Tibial nerve (tissue), 4 donors: ENCODE measurements around the gene MTHFD1. TPM values are rescaled to one million over a fixed set of nuclear protein-coding genes. Genes with fewer than 3 reads are reported as not detected.
"Not testable (repeated sequence)": the region's sequence is repeated elsewhere in the genome, so short reads cannot be mapped to it uniquely, and the experiment has no call there.

ENCODE experiments used
- DNase-seq, 2 donors: peaks; one replicate each; pipeline ENCODE4 v3.0.0-alpha.2; 2019; ENCODE audit warnings: low spot score in 2 of 2
- H3K27ac ChIP-seq, 4 donors: fragments of 200-600 bp; sonication (generic) in 3 of 4; one replicate each; pipeline ENCODE4 v1.5.1; 2017 to 2019; ENCODE audit warnings: mild to moderate bottlenecking in 1 of 4
- H3K27me3 ChIP-seq, 2 donors: fragments of 200-600 bp; sonication (generic) in 1 of 2; one replicate each; pipeline versions ENCODE4 v1.5.1 to v1.6.0; 2017 to 2019
- H3K36me3 ChIP-seq, 3 donors: fragments of 200-600 bp; sonication (generic); one replicate each; pipeline ENCODE4 v1.5.1; 2018 to 2019
- H3K4me1 ChIP-seq, 4 donors: fragments of 200-600 bp; sonication (generic) in 3 of 4; one replicate each; pipeline ENCODE4 v1.5.1; 2017 to 2019
- H3K4me3 ChIP-seq, 4 donors: fragments of 200-600 bp; sonication (generic) in 3 of 4; one replicate each; pipeline ENCODE4 v1.5.1; 2017 to 2019; ENCODE audit warnings: mild to moderate bottlenecking in 1 of 4, moderate library complexity in 1 of 4
- H3K9me3 ChIP-seq, 4 donors: fragments of 200-600 bp; sonication (generic) in 3 of 4; one replicate each; pipeline ENCODE4 v1.5.1; 2017 to 2019
- CTCF ChIP-seq, 5 experiments: fragments of 200-600 bp in 3 of 5; fragments of 450-650 bp in 2 of 5; sonication (generic) in 3 of 5; IDR thresholded peaks; one replicate each; pipeline ENCODE4 v1.5.1; 2016 to 2019; ENCODE audit warnings: antibody characterized with exemption in 5 of 5, mild to moderate bottlenecking in 3 of 5, moderate library complexity in 2 of 5
- EP300 ChIP-seq, 2 donors: sonication (generic); formaldehyde crosslinking; IDR thresholded peaks; one replicate each; pipeline ENCODE4 v1.6.1; 2017; ENCODE audit warnings: antibody characterized with exemption in 2 of 2, mild to moderate bottlenecking in 1 of 2
- POLR2A ChIP-seq, 2 donors: fragments of 450-650 bp; IDR thresholded peaks; one replicate each; pipeline ENCODE4 v1.6.1; 2017; ENCODE audit warnings: antibody characterized with exemption in 2 of 2, mild to moderate bottlenecking in 2 of 2, moderate library complexity in 2 of 2
- WGBS, 2 donors: methylation state at CpG; one replicate each; pipeline ENCODE4 v1.1.5; 2018; 5-methylcytosine and 5-hydroxymethylcytosine counted together
- total RNA-seq, 4 donors: library from RNA; depleted of rRNA; stranded (reverse); fragments of >200 nt; gene quantifications; one replicate each; pipeline ENCODE4 v1.1.0, GENCODE V29; 2016

The MTHFD1 gene
- total RNA-seq, 4 donors from 2014 or later: 52.0 to 59.4 (median 56.7) TPM

GRCh38 chr14:64387232-64387781 is 846 bp upstream of the MTHFD1 start:
- H3K4me1 ChIP-seq: peaks cover 0 to 34% (median 13%) of the 10 kb centered on the region in 4 donors
- peaks cover 0 to 15% (median 0%) of the 10 kb centered on the region in 3 donors for H3K36me3 ChIP-seq
- H3K9me3 ChIP-seq: no peaks in the 10 kb centered on the region
- no peak for TF ChIP-seq POLR2A (IDR thresholded peaks at IDR 0.05)
- TF ChIP-seq CTCF (IDR thresholded peaks at IDR 0.05): no peak
- no peak for TF ChIP-seq EP300 (IDR thresholded peaks at IDR 0.05)
- peak overlapping the region; percentile 70 to 93 (median 92) for H3K27ac ChIP-seq
- H3K27me3 ChIP-seq: no peaks in the 10 kb centered on the region
- H3K4me3 ChIP-seq: peak overlapping the region; percentile 52 to 79 (median 68)
- DNase-seq: peak in 1 of 2 donors; percentile 20
- 5 to 13% methylated on average over 5 to 27 of the region's 28 CpGs for WGBS, 2 donors

- H3K27ac ChIP-seq: peak overlapping the region in 3 of 4 donors; percentile 85 to 93 (median 92)
- 0% methylated on average over 16 to 18 of the region's 18 CpGs for WGBS, 2 donors
- DNase-seq: peak in 1 of 2 donors; percentile 14
Observed at GRCh38 chr14:64388533-64389285, 556 bp downstream of the MTHFD1 start.

GRCh38 chr14:64391113-64391725 is 3.1 kb downstream of the MTHFD1 start:
- Histone ChIP-seq H3K36me3 (peaks cover 0 to 15% (median 0%) of the 10 kb centered on the region in 3 donors), H3K4me3 (no peak overlapping the region), H3K27me3 (no peaks in the 10 kb centered on the region), H3K27ac (no peak overlapping the region), H3K4me1 (peaks cover 0 to 39% (median 13%) of the 10 kb centered on the region in 4 donors), H3K9me3 (no peaks in the 10 kb centered on the region)
- 84% methylated on average over 12 of the region's 12 CpGs for WGBS, 2 donors
- TF ChIP-seq POLR2A (IDR thresholded peaks at IDR 0.05) (no peak), CTCF (IDR thresholded peaks at IDR 0.05) (no peak), EP300 (IDR thresholded peaks at IDR 0.05) (no peak)
- no peak for DNase-seq

More at GRCh38 chr14:64388533-64389285, 556 bp downstream of the MTHFD1 start:
- Histone ChIP-seq H3K27me3 (no peaks in the 10 kb centered on the region), H3K9me3 (no peaks in the 10 kb centered on the region), H3K36me3 (peaks cover 0 to 15% (median 0%) of the 10 kb centered on the region in 3 donors), H3K4me1 (peaks cover 0 to 36% (median 13%) of the 10 kb centered on the region in 4 donors), H3K4me3 (peak overlapping the region; percentile 52 to 84 (median 76))
- TF ChIP-seq EP300 (IDR thresholded peaks at IDR 0.05): no peak
- no peak for TF ChIP-seq CTCF (IDR thresholded peaks at IDR 0.05)
- TF ChIP-seq POLR2A (IDR thresholded peaks at IDR 0.05): no peak

GRCh38 chr14:64391986-64392385 is 3.8 kb downstream of the MTHFD1 start:
- Histone ChIP-seq H3K27ac (no peak overlapping the region), H3K27me3 (no peaks in the 10 kb centered on the region), H3K4me3 (no peak overlapping the region), H3K36me3 (peaks cover 0 to 15% (median 0%) of the 10 kb centered on the region in 3 donors), H3K4me1 (peaks cover 0 to 37% (median 12%) of the 10 kb centered on the region in 4 donors), H3K9me3 (no peaks in the 10 kb centered on the region)
- no peak for DNase-seq
- TF ChIP-seq CTCF (IDR thresholded peaks at IDR 0.05) (no peak), POLR2A (IDR thresholded peaks at IDR 0.05) (no peak), EP300 (IDR thresholded peaks at IDR 0.05) (no peak)
- 86 to 89% methylated on average over 2 of the region's 2 CpGs for WGBS, 2 donors

- not testable (repeated sequence) for H3K4me3 ChIP-seq, H3K27ac ChIP-seq, H3K9me3 ChIP-seq, H3K27me3 ChIP-seq, DNase-seq
- Histone ChIP-seq H3K4me1 (peaks cover 0 to 32% (median 11%) of the 10 kb centered on the region in 4 donors), H3K36me3 (peaks cover 0 to 15% (median 0%) of the 10 kb centered on the region in 3 donors)
- 96 to 98% methylated on average over 3 of the region's 3 CpGs for WGBS, 2 donors
Observed at GRCh38 chr14:64393189-64393726, 5.1 kb downstream of the MTHFD1 start.
